Breast epithelium (tissue), 4 donors: ENCODE measurements around the gene AGBL5. TPM values are rescaled to one million over a fixed set of nuclear protein-coding genes. Genes with fewer than 3 reads are reported as not detected.

Experiments used
- DNase-seq, 2 donors: peaks; one replicate each; pipeline ENCODE4 v3.0.0-alpha.2; 2019; ENCODE audit warnings: low spot score in 2 of 2
- H3K27ac ChIP-seq, 2 donors: fragments of 200-600 bp; sonication (generic) in 1 of 2; one replicate each; pipeline ENCODE4 v1.5.1; 2016 to 2019; ENCODE audit warnings: mild to moderate bottlenecking in 1 of 2
- H3K27me3 ChIP-seq, 2 donors: fragments of 200-600 bp; sonication (generic) in 1 of 2; one replicate each; pipeline versions ENCODE4 v1.5.1 to v1.6.0; 2017 to 2019; ENCODE audit warnings: control low read depth in 1 of 2, mild to moderate bottlenecking in 1 of 2
- H3K36me3 ChIP-seq: fragments of 200-600 bp; one replicate; pipeline ENCODE4 v1.5.1; 2019
- H3K4me1 ChIP-seq, 2 donors: fragments of 200-600 bp; sonication (generic); one replicate each; pipeline ENCODE4 v1.5.1; 2016 to 2019; ENCODE audit warnings: control low read depth in 1 of 2
- H3K4me3 ChIP-seq, 3 donors: fragments of 200-600 bp; sonication (generic); 1 replicate in 2 of 3; 2 replicates in 1 of 3; pipeline ENCODE4 v1.5.1; 2016 to 2019; ENCODE audit warnings: mild to moderate bottlenecking in 3 of 3, moderate library complexity in 2 of 3
- H3K9me3 ChIP-seq, 2 donors: fragments of 200-600 bp; sonication (generic) in 1 of 2; one replicate each; pipeline ENCODE4 v1.5.1; 2016 to 2019; ENCODE audit warnings: control low read depth in 1 of 2
- POLR2A ChIP-seq: fragments of 450-650 bp; IDR thresholded peaks from one replicate; pipeline ENCODE4 v1.6.1; 2016; ENCODE audit warnings: antibody characterized with exemption, mild to moderate bottlenecking, moderate library complexity
- POLR2AphosphoS5 ChIP-seq, 3 donors: sonication (generic); formaldehyde crosslinking; IDR thresholded peaks; one replicate each; pipeline ENCODE4 v1.6.1; 2017; ENCODE audit warnings: antibody characterized with exemption in 3 of 3
- intact Hi-C: fragments of 100-400 bp; cut with DNase I; formaldehyde crosslinking; loops from one replicate; pipeline ENCODE4 v1.15.1; 2023; ENCODE audit warnings: low total_unique reads
- total RNA-seq, 3 donors: library from RNA; depleted of rRNA; stranded (reverse); fragments of >200 nt; gene quantifications; one replicate each; pipeline ENCODE4 v1.1.0, GENCODE V29; 2016
- TF ChIP-seq, protein P1 (sequence below), 3 donors: fragments of 450-650 bp; IDR thresholded peaks; one replicate each; pipeline ENCODE4 v1.5.1; 2016 to 2017; ENCODE audit warnings: antibody characterized with exemption in 3 of 3, mild to moderate bottlenecking in 3 of 3, moderate library complexity in 3 of 3

The AGBL5 gene
- total RNA-seq, 3 donors from 2014 or later: 12.5 to 21.5 (median 16.1) TPM

DNA sequence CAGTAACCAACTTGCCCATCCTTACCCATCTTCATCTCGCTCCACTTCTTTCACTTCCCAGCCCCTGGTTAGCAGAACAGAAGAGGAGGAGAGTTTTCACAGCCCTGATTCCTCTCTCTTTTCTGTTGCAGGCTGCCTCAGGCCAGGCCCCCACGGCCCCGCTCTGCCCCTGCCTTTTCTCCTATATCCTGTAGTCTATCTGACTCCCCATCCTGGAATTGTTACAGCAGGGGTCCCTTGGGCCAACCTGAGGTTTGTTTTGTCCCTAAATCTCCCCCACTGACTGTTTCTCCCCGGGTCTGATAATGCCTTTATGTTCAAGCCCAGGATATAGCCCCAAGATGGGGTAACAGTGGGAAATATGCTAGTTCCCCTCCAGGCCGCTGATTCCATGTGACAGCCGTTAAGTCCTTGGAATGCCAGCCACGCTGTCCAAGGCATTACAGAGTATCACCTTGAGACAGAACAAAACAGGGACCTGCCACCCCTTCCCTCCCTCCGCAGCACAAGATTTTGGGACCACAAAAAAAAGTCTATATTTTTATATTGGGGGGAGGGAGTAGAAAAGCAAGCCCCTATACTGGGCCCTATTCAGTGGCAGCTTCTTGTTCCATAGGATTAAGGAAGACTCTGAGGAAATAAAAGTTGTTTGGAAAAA is 18.6 kb downstream of the AGBL5 start:
- H3K36me3 ChIP-seq: no peaks in the 10 kb centered on the region
- peak overlapping the region in 2 of 3 donors; percentile 88 to 97 for H3K4me3 ChIP-seq
- DNase-seq: no peak
- peak overlapping the region in 1 of 2 donors; percentile 94 for H3K27ac ChIP-seq
- H3K4me1 ChIP-seq: peaks cover 9 to 11% of the 10 kb centered on the region in 2 donors
- H3K9me3 ChIP-seq: no peaks in the 10 kb centered on the region
- no peak for TF ChIP-seq POLR2A
- TF ChIP-seq, protein P1, sequence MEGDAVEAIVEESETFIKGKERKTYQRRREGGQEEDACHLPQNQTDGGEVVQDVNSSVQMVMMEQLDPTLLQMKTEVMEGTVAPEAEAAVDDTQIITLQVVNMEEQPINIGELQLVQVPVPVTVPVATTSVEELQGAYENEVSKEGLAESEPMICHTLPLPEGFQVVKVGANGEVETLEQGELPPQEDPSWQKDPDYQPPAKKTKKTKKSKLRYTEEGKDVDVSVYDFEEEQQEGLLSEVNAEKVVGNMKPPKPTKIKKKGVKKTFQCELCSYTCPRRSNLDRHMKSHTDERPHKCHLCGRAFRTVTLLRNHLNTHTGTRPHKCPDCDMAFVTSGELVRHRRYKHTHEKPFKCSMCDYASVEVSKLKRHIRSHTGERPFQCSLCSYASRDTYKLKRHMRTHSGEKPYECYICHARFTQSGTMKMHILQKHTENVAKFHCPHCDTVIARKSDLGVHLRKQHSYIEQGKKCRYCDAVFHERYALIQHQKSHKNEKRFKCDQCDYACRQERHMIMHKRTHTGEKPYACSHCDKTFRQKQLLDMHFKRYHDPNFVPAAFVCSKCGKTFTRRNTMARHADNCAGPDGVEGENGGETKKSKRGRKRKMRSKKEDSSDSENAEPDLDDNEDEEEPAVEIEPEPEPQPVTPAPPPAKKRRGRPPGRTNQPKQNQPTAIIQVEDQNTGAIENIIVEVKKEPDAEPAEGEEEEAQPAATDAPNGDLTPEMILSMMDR (IDR thresholded peaks at IDR 0.05): no peak
- TF ChIP-seq POLR2AphosphoS5 (IDR thresholded peaks at IDR 0.05): no peak
- intact Hi-C loops: no loop called here
- no peaks in the 10 kb centered on the region for H3K27me3 ChIP-seq

DNA sequence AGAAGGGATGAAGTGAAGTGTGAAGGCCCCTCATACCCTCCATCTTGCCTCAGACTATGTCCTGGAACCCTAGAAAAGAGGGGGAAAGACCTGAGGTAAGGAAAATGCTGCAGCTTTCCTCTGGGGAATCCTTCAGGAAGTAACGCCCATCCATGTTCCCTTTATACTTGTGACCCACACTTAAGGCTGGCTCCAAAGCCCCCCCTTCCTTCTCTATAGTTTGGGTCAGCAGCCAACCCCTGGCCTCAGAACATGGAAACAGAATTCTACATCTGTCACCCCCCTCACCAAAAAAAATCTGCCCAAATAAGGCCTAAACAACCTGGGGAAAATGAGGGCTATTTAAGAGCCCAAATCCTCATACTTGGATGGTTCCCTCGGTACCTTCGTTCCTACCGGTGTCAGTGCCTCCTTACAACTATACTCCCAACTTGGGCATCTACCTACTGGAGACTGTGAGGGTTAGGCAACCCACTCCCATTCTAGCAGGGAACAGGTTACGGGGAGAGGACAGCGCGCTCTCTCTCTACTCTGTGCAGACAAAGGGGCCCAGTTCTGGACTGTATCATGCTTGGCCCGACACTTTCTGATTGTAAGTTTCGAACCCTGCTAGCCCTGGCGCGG is 19.3 kb downstream of the AGBL5 start:
- TF ChIP-seq, protein P1 (IDR thresholded peaks at IDR 0.05): no peak
- TF ChIP-seq POLR2AphosphoS5 (IDR thresholded peaks at IDR 0.05): no peak
- TF ChIP-seq POLR2A: no peak
- no peaks in the 10 kb centered on the region for H3K36me3 ChIP-seq
- no peaks in the 10 kb centered on the region for H3K27me3 ChIP-seq
- H3K4me3 ChIP-seq: peak overlapping the region; percentile 79 to 97 (median 88)
- no peaks in the 10 kb centered on the region for H3K9me3 ChIP-seq
- DNase-seq: no peak
- intact Hi-C loops: no loop called here
- peak overlapping the region; percentile 94 to 95 for H3K27ac ChIP-seq
- H3K4me1 ChIP-seq: peaks cover 9 to 11% of the 10 kb centered on the region in 2 donors

DNA sequence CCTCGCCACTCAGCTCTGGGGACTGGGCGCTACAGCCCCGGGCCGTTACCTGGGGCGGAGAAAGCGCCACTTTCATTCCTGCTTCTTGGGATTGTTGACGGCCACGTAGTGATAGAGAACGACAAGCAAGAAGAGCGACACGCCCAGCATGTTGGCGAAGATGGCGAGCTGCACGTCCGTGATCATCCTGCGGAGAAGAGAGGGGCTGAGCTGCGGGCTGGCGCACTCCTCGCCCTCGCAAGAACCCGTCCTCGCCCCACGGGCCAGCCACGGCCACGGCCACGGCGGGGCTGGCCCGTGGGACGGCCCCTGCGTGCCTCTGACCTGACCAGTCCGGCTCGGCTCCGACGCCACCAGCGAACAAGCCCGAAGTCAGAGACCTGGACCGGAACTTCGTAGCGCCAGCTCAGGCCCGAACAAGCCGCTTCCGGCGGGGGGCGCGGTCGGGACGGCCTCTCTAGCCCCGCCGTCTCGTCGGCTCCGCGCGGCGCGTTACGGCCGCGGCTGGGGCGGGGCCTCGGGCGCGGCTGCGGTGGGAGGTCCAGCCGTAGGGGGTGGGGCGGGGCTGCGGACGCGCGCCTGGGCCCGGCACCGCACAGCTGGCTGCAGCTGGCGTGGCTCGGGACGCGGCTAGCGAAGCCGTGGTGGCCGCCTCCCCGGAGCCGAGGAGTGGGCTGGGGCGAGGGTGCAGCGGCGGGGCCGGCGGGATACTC is 20.0 kb downstream of the AGBL5 start, which contains the start of gene OST4:
Gene OST4 (minus strand): TSS at position 378 of the 713 bp plus-strand sequence.
- peak in 2 of 3 donors; percentile 59 to 88 for TF ChIP-seq POLR2AphosphoS5 (IDR thresholded peaks at IDR 0.05)
- TF ChIP-seq, protein P1 (IDR thresholded peaks at IDR 0.05): no peak
- TF ChIP-seq POLR2A: no peak
- no peaks in the 10 kb centered on the region for H3K27me3 ChIP-seq
- peak within 1 kb of the TSS; percentile 94 to 95 for H3K27ac ChIP-seq
- no peaks in the 10 kb centered on the region for H3K36me3 ChIP-seq
- H3K4me3 ChIP-seq: peak within 1 kb of the TSS; percentile 79 to 97 (median 88)
- H3K9me3 ChIP-seq: no peaks in the 10 kb centered on the region
- H3K4me1 ChIP-seq: peaks cover 9 to 11% of the 10 kb centered on the region in 2 donors
- DNase-seq: peak; percentile 91
- intact Hi-C loops: no loop called here

DNA sequence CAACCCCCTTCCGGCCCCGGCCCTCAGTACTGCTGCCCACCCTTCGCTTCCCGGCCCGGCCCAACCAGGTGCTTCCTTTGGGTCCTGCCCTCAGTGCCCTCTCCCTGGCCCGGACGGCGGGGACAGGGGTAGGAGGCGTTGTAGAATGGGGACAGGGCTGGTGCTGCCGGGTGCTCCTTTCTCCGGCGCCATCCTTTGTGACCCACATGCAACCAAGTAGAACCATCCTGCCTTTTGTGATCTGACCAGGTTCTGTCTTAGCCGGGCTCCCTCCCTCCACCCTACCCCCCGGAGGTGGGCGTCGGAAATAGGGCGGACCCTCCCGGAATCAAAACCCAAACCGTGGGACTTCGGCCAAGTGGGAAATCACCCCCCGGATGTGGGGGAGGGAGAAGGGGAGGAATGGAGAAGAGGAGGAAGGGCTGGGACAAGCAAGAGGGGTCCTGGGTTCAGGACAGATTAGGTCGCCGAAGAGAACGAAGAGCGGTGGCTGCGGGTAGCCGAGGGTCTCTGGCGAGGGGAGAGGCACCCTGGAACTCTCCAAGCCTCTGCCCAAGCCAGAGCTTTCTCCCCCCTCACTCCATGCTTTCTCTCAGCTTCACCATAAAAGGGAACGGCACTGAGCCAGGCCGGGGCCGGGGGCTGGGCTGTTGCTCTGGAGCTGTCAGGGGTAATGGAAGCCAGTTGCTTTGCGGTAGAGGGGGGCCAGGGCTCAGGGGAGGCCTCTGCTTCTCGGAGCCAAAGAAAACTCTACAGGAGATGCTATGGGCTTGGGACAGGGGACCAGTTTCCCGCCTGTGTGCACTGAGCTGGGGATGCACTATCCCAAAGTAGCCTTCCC is 20.7 kb downstream of the AGBL5 start:
- H3K4me3 ChIP-seq: peak overlapping the region; percentile 79 to 97 (median 88)
- H3K4me1 ChIP-seq: peaks cover 9 to 11% of the 10 kb centered on the region in 2 donors
- TF ChIP-seq, protein P1 (IDR thresholded peaks at IDR 0.05): no peak
- TF ChIP-seq POLR2AphosphoS5 (IDR thresholded peaks at IDR 0.05) (no peak), POLR2A (no peak)
- no peak for DNase-seq
- intact Hi-C loops: no loop called here
- no peaks in the 10 kb centered on the region for H3K36me3 ChIP-seq
- no peaks in the 10 kb centered on the region for H3K27me3 ChIP-seq
- H3K27ac ChIP-seq: peak overlapping the region; percentile 94 to 95
- H3K9me3 ChIP-seq: no peaks in the 10 kb centered on the region
